ENCODE data around the gene RIMS1.

GRCh38 chr6:72245565-72245964, 359.2 kb downstream of the RIMS1 start:
- TF ChIP-seq POLR2AphosphoS5 (IDR thresholded peaks at IDR 0.05; ENCODE audit: low read depth, low read length), result no peak
- no peak for TF ChIP-seq POLR2A (IDR thresholded peaks at IDR 0.05; ENCODE audit: low read depth, low read length)
- TF ChIP-seq TAF1 (IDR thresholded peaks at IDR 0.05; ENCODE audit: borderline replicate concordance, low read depth, low read length), result no peak
